Ammon's horn (tissue), 1 donor: Measurements from ENCODE around the gene CFDP1.
A peak's percentile ranks its signal among the peaks of the same experiment; 100 is the strongest.

Experiments
- DNase-seq: peaks from one replicate; pipeline ENCODE4 v3.0.0-alpha.2; 2016; ENCODE audit warnings: low spot score

The CFDP1 gene

GRCh38 chr16:75319513-75320411 is 113.5 kb downstream of the CFDP1 start:
- no peak for DNase-seq

DNA sequence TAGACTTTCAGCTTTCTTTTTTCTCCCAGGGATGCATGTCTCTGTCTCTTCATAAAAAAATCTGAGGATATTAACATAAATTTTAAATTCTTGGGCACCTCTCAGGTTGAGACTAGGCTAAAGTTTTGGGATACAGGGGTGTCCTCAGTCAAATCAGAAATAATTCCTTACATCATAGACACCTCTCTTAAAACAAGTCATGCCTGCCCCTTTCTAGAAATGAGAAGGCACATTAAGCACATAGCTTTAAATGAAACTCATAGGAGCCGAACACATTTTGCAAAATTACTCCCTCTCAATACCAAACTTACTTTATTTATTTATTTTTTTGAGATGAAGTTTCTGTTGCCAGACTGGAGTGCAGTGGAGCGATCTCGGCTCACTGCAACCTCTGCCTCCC is 114.6 kb downstream of the CFDP1 start:
- no peak for DNase-seq

DNA sequence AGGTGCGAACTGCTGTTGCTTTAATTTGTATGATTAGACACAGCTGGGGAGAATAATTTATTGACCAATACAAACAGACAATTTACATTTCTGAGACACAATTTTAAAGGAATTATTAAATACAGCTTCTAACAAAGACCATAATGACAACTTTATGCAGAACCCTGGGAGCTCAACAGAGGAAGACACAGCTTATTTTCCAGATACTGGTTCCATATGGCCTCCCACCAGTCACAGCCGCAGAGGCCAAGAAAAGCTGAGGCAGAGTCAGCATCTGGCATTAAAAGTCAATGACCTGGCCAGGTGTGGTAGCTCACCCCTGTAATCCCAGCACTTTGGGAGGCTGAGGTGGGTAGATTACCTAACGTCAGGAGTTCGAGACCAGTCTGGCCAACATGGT is 115.8 kb downstream of the CFDP1 start:
- no peak for DNase-seq

- DNase-seq = no peak
Observed at GRCh38 chr16:75317101-75317522, 116.2 kb downstream of the CFDP1 start.

DNA sequence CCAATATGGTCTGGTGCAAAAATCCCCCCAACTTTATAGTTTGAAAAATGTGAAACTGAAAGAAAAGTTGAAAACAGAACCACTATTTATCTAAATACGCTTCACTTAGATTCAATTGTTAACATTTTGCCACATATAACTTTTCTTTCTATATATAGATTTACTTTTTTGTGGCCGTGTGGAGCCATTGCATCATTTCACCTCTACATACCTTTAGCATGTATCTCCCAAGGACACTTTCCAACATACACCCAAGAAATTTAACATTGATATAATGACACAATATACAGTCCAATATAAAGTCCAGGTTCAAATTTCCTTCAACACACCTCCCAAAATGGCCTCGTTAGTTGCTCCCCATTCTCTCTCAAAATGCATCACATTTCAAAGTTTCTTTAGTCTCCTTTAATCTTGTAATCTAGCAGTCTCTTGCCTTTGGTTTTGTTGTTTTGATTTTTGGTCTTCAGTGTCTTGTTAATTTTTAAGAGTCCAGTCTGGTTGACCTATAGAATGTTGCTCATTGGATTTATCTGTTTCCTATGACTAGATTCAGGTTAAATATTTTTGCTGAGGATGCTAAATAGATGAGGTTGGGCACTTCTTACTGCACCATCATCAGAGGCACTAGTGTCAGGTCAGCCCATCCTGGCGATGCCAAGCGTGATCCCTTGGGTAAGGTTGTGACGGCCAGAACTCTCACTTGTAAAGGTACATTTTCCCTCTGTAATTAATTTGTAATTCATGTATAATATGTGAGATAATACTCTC is 117.6 kb downstream of the CFDP1 start:
- no peak for DNase-seq

DNA sequence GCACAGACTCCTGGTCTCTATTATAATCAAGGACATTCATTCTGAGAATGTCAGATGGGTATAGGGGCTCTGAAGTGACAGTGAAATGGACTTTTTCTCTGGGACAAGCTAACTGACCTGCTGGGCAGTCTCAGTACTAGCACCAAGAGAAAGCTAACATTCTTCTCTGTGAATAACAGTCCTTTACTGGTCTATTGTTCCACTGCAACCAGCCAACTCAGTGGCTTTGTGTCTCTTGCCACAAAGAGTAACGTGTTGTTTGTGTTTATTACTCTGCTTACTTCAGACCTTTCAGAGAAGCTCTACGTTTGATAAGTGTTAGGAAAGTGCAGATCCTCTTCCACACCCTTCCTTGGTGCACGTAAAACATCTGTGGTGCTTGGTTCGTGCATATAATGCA is 120.4 kb downstream of the CFDP1 start:
- DNase-seq = peak; percentile 77

- DNase-seq = no peak
Observed at GRCh38 chr16:75311383-75311938, 121.8 kb downstream of the CFDP1 start.

- no peak for DNase-seq
Observed at GRCh38 chr16:75310541-75310940, 122.8 kb downstream of the CFDP1 start.

DNA sequence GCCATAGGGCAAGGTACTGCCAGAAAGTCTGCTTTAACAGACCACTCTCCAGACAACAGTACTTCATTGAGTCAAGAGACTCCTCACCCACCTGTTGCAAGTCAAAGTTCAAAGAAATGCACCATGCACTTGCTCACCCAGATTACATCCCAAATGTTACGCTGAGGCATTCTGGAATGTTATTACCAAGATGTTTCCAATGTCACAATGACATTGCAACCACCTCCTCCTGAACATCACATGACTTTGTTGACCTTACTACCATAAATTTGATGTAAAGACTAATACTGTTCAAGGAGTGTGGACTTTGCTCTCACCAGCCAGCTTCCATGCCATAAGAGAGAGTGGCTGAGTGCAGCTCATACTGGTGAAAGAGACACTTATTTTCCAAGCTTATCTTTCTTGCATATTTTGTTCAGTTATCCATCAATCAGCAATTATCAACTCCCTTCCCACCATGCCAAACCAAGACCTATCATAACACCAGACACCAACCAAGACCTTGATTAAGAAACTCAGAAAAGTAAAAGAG is 123.3 kb downstream of the CFDP1 start:
- DNase-seq = no peak

GRCh38 chr16:75309156-75309555 is 124.1 kb downstream of the CFDP1 start:
- DNase-seq = no peak

GRCh38 chr16:75308011-75308410 is 125.3 kb downstream of the CFDP1 start:
- DNase-seq = no peak

DNA sequence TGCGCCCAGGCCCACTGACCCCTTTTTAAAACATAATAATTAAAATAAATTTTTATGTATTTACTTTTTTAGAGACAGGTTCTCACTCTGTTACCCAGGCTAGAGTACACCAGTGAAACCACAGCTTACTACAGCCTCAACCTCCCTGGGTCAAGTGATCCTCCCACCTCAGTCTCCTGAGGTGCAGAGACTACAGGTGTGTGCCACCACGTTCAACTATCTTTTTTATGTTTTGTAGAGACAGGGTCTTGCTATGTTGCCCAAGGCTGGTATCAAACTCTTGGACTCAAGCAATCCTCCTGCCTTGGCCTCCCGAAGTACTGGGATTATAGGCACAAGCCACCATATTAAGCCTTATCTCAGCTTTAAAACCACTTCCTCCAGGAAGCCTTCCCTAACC is 125.8 kb downstream of the CFDP1 start:
- no peak for DNase-seq

DNA sequence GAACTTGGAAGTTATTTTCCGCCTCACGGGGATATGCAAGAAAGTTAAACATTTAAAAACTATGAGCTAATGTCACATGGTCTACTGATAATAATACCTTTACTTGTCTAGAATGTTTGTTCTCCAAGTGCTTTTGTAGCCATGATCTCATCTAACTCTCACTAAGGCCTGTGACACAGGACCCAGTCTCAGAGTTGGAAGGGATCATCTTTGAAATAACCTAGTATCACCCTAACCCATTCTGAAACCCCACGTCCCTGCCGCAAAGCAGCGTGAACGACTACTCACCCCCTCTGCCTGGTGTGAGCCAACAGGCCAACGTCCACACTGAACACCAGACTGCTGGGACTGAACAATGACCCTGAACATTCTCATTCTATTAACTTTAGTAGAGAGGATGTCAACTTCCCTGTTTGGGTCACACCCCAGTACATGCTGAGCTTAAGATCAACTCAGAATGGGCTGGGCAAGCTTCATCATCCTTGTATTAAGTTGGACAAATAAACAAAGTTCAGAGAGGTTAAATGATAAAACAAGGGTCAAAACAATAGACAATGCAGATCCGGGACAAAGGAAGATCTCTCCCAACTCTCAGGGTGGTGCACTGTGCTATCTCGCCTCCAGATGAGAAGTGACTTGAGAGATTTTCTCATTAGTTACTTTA is 127.1 kb downstream of the CFDP1 start:
- no peak for DNase-seq

- DNase-seq = peak; percentile 45
Observed at GRCh38 chr16:75305364-75306098, 127.8 kb downstream of the CFDP1 start.

GRCh38 chr16:75304521-75305363 is 128.6 kb downstream of the CFDP1 start:
- peak; percentile 86 for DNase-seq

GRCh38 chr16:75301804-75302203 is 131.5 kb downstream of the CFDP1 start:
- no peak for DNase-seq

GRCh38 chr16:75298267-75298666 is 135.0 kb downstream of the CFDP1 start:
- peak; percentile 49 for DNase-seq

DNA sequence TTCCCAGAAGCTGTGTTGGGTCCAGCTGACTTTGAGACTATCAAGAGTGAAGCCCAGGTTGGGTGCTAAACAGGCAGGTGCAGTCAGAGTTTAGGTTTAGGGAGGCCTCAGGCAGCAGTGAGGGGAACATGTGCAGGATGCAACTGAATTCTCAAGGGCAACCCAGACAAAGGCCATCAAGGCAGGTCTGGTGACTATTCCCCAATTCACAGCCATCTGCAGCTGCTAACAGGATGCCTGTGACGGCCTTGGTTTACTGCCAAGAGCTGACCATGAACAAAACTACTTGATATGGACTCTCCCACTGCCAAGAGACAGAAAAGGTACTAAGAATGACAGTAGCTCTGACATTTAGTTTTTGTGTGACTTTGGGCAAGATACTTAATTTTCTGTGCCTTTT is 136.7 kb downstream of the CFDP1 start:
- peak; percentile 77 for DNase-seq

DNA sequence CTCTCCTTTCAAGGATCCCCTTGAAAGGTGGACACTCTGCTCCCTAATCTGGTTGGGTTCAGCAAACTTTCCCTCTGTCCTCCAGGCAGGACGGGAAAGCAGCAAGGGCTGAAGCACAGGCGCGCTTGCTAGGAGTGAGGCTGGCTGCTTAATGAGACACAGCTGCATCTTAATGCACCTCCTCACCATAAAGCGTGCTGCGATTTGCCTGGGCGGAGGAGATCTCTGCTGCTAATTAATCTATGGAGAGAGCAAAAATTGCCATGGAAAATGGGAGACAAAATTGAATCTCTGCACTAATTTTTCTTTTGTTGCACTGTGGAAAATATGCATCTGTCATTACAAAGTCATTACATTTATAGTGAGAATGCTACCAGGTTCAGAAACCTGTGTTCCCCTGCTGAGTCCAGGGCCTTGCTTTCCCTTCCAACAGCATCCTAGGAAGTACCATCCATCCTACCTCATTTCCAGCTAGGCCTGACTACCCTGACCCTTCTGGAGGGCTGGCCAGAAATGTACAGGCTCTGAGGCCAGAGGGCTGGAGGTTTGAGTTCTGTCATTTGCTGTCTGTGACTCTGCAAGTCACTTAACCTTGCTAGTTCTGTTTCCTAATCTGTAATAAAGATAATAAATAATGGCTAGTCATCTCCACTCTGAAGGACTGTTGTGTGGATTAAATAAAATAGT is 138.4 kb downstream of the CFDP1 start:
- no peak for DNase-seq

DNA sequence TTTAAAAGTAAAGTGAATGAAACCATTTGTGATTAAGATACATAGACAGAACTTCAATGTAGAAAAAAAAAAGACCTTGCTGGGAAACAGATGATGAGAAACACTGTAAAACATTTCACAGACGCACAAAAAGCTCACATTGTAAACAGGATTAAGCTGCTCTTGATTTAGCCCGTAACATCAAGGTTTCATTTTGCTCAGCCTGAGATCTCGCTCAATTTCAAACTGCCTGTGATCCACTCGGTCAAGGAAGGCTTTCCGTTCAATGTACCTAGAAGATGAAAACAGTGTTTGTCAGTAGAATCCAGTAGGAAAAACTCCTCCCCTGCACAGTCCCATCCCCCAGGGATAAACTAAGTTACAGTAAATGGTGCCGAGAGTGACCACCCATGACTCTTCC is 139.5 kb downstream of the CFDP1 start:
- no peak for DNase-seq
